A549 (cell line): ENCODE measurements around the gene ZNF717.

Source experiments
- CTCF ChIP-seq: fragments of >200 bp; sonication (Bioruptor Twin); formaldehyde crosslinking; IDR thresholded peaks from 3 replicates; pipeline ENCODE4 v1.5.1; 2016
- ESRRA ChIP-seq: fragments of 150-350 bp; IDR thresholded peaks from 2 replicates; pipeline ENCODE4 v1.6.1; 2014; ENCODE audit warnings: mild to moderate bottlenecking, low read length, borderline replicate concordance
- HOXB13 ChIP-seq: fragments of 250-450 bp; sonication (Bioruptor Pico); IDR thresholded peaks from 2 replicates; pipeline ENCODE4 v1.5.0; 2020; ENCODE audit warnings: low read depth, mild to moderate bottlenecking, moderate library complexity
- HOXB5 ChIP-seq: fragments of 250-450 bp; sonication (Bioruptor Pico); IDR thresholded peaks from 2 replicates; pipeline ENCODE4 v1.5.0; 2020; ENCODE audit warnings: mild to moderate bottlenecking, moderate library complexity
- MAX ChIP-seq: IDR thresholded peaks from 2 replicates; pipeline ENCODE4 v1.6.1; 2012
- NFE2L2 ChIP-seq: fragments of 150-350 bp; conservative IDR thresholded peaks from 2 replicates; pipeline ENCODE4 v1.6.1; 2014; ENCODE audit warnings: low read length
- PBX3 ChIP-seq: IDR thresholded peaks from 2 replicates; pipeline ENCODE4 v1.6.1; 2012
- POLR2A ChIP-seq: IDR thresholded peaks from 2 replicates; pipeline ENCODE4 v1.6.1; 2012; ENCODE audit warnings: mild to moderate bottlenecking, low read length
- RAD21 ChIP-seq, 2 experiments: fragments of >200 bp in 1 of 2; sonication (Bioruptor Twin) in 1 of 2; formaldehyde crosslinking in 1 of 2; IDR thresholded peaks in 1 of 2; conservative IDR thresholded peaks in 1 of 2; 2 replicates in 1 of 2; 3 replicates in 1 of 2; pipeline ENCODE4 v1.6.1; 2012 to 2018; ENCODE audit warnings: inconsistent platforms in 1 of 2
- SMC3 ChIP-seq: fragments of >200 bp; sonication (Bioruptor Twin); formaldehyde crosslinking; IDR thresholded peaks from 3 replicates; pipeline ENCODE4 v1.6.1; 2018; ENCODE audit warnings: inconsistent platforms
- SREBF2 ChIP-seq: fragments of 450-650 bp; IDR thresholded peaks from 2 replicates; pipeline ENCODE4 v1.6.1; 2014; ENCODE audit warnings: mild to moderate bottlenecking, moderate library complexity
- USF2 ChIP-seq: fragments of 450-650 bp; IDR thresholded peaks from 2 replicates; pipeline ENCODE4 v1.6.1; 2014; ENCODE audit warnings: antibody characterized with exemption
- ZC3H11A ChIP-seq: fragments of 450-650 bp; IDR thresholded peaks from 2 replicates; pipeline ENCODE4 v1.6.1; 2014; ENCODE audit warnings: antibody characterized with exemption, mild to moderate bottlenecking

- TF ChIP-seq CTCF, result no peak
- no peak for TF ChIP-seq MAX
- TF ChIP-seq RAD21 (conservative IDR thresholded peaks at IDR 0.05 in 1 of 2, IDR thresholded peaks at IDR 0.05 in 1 of 2), result no peak
- TF ChIP-seq ESRRA, result no peak
- no peak for TF ChIP-seq SMC3
- no peak for TF ChIP-seq USF2
- TF ChIP-seq ZC3H11A, result no peak
- no peak for TF ChIP-seq PBX3
- no peak for TF ChIP-seq SREBF2
- no peak for TF ChIP-seq NFE2L2
- no peak for TF ChIP-seq POLR2A
- no peak for TF ChIP-seq HOXB13 (CRISPR knock-in tag)
- TF ChIP-seq HOXB5, result no peak
Observed at GRCh38 chr3:75781079-75781745, 4.1 kb downstream of the ZNF717 start.
